Dendritic cell treated with granulocyte-macrophage colony-stimulating factor and Interleukin-4, amounts not matched to agents 40 ng/mL and 50 ng/mL, for 4 days (primary cell): ENCODE data around the gene TMEM100.

ENCODE experiments used
- H3K27ac Mint-ChIP-seq: one replicate; pipeline ENCODE4 v1.8.0; 2022; ENCODE audit warnings: mild to moderate bottlenecking, mixed read lengths
- H3K27me3 Mint-ChIP-seq: one replicate; pipeline ENCODE4 v1.8.0; 2022; ENCODE audit warnings: mild to moderate bottlenecking, mixed read lengths
- H3K36me3 Mint-ChIP-seq: one replicate; pipeline ENCODE4 v1.8.0; 2022; ENCODE audit warnings: low read depth, mixed read lengths
- H3K4me1 Mint-ChIP-seq: one replicate; pipeline ENCODE4 v1.8.0; 2022; ENCODE audit warnings: low read depth, mixed read lengths
- H3K4me3 Mint-ChIP-seq: one replicate; pipeline ENCODE4 v1.8.0; 2022; ENCODE audit warnings: mild to moderate bottlenecking, moderate library complexity, mixed read lengths
- H3K9me3 Mint-ChIP-seq: one replicate; pipeline ENCODE4 v1.8.0; 2022; ENCODE audit warnings: mixed read lengths
- intact Hi-C: fragments of 100-400 bp; cut with micrococcal nuclease; formaldehyde crosslinking; loops from one replicate; pipeline ENCODE4 v1.15.0; 2022

Gene TMEM100

DNA sequence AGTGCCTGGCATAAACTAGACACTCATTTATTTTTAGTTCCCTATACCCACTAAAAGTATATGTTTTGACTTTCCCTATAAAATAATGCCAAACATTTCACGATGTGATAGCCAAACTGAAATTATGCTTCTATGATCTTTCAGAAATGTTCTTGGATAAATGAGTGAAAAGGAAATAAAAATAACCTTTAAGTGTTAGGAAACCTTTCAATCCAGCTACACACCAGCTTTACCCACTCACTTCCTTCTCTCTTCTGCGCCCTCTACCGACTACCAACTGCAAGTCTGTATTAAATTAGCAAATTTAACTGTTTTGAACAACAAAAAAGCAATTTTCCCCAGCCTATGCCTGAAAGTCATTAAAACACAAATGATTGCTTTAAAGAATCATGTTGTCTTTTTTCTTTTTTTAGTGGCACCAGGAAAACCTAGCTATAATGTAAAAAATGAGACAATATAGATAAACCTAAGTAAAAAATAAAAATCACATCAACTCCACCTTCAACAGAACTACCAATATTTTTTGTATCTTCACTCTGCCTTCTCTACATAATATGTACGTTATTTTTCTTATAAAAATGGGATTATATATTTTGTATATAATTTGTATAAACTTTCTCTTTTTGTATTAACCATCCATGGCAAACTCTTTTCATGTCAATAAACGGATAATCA is 13.2 kb upstream of the TMEM100 start:
- Mint-ChIP-seq H3K36me3 (no peaks in the 10 kb centered on the region), H3K27ac (no peak overlapping the region), H3K9me3 (no peaks in the 10 kb centered on the region), H3K4me3 (no peak overlapping the region), H3K27me3 (peaks cover 4% of the 10 kb centered on the region), H3K4me1 (peaks cover 11% of the 10 kb centered on the region)
- intact Hi-C loops: no loop called here

DNA sequence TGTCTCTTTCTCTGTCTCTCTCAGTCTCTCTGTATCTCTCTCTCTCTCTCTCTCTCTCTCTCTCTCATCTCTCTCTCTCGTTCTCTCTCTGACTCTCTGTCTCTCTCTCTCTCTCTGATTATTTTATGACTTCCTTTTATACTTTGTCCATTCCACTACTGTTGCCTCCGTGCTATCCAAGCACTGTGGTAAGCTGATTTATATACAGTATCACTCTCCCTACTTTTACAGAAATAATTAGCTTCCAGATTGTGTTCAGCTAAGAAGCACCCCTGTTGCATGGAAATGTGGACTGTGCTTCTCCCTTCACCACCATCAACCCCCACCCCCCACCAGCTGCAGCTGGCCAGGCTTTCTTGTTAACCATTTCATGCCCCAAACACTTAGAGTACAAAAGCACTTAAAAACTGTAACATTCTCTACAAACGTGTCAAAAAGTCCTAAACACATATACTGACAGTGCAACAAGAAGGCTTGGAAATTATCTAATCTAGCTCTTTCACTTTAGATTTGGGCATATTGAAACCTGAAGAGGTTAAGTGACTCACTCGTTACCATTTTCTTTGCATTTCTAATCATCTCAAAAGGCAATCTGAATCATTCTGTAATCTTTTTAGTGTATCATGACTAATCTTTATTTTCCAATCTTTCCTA is 11.6 kb upstream of the TMEM100 start:
- no peak overlapping the region for H3K4me3 Mint-ChIP-seq
- H3K9me3 Mint-ChIP-seq: no peaks in the 10 kb centered on the region
- H3K27ac Mint-ChIP-seq: no peak overlapping the region
- no peaks in the 10 kb centered on the region for H3K36me3 Mint-ChIP-seq
- peaks cover 3% of the 10 kb centered on the region for H3K27me3 Mint-ChIP-seq
- intact Hi-C loops: no loop called here
- H3K4me1 Mint-ChIP-seq: peaks cover 11% of the 10 kb centered on the region

DNA sequence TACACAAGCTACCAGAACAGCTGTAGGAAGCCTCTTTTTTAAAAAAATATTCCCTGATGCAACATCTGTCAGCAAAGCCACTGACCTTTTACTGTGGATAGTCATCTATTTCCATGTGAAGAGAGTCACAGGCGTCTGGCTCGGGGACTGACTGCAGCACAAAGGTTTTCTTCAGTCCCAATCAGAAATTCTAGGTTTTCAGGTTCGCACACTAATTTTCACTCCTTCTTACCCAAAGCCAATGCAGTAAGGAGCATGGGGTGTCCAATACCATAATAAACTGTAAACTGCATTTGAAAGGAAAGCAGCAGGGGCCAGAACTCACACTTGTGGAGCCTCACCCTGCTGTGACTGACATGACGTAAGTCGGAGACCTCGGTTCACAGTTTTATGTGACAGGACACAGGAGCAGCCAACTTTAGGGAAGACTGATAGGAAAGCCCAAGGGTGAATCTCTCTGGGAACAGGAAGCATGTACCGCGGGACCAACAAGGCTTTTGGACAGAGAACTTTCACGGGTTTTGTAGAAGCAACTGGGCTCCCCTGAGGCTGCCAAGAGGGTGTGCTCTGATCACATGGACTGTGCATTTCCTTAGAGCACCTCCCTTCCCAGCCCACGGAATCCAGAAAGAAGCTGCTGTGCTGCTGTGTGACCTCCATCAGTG is 9.1 kb upstream of the TMEM100 start:
- H3K4me1 Mint-ChIP-seq: peaks cover 5% of the 10 kb centered on the region
- intact Hi-C loops: no loop called here
- no peaks in the 10 kb centered on the region for H3K9me3 Mint-ChIP-seq
- no peak overlapping the region for H3K27ac Mint-ChIP-seq
- peaks cover 3% of the 10 kb centered on the region for H3K27me3 Mint-ChIP-seq
- no peak overlapping the region for H3K4me3 Mint-ChIP-seq
- no peaks in the 10 kb centered on the region for H3K36me3 Mint-ChIP-seq

DNA sequence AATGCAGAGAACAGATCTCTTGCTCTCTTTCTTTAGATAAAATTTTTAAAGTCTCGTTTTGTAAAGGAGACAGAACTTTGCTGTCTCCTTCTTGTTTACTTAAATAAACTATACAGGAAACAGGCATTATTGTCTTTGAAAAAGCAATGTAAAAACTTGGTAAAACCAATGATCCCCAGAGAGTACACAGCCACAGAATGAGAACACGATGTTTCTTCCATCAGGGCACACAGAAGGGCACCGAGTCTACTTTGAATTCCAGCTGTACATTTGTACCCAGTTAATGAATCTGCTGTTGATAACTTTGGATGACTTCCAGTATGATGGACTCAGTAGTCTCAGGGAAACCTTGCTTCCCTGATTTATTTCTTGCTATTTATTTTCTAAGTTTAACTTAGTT is 8.1 kb upstream of the TMEM100 start:
- H3K4me1 Mint-ChIP-seq: peaks cover 5% of the 10 kb centered on the region
- H3K9me3 Mint-ChIP-seq: no peaks in the 10 kb centered on the region
- H3K36me3 Mint-ChIP-seq: no peaks in the 10 kb centered on the region
- H3K4me3 Mint-ChIP-seq: no peak overlapping the region
- intact Hi-C loops: no loop called here
- H3K27ac Mint-ChIP-seq: no peak overlapping the region
- H3K27me3 Mint-ChIP-seq: peaks cover 3% of the 10 kb centered on the region

DNA sequence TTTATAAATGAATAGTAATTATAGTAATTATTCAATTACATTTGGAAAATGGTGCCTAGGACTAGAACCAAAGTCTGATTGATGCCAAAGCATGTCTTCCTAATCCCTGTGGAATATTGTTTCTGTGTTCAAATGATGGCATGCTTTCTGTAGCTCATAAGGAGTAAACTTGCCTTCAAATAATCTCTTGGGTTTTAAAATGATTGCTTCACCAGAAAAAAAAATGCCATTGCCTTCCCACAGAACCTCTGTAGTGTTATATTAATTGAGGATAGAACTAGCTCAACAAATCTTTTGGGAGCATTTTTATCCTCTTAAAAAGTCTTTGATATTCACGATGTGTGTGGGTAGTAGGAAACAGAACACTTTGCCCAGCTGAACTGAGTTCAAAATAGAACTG is 7.7 kb upstream of the TMEM100 start:
- Mint-ChIP-seq H3K9me3 (no peaks in the 10 kb centered on the region), H3K4me3 (no peak overlapping the region), H3K27me3 (peaks cover 4% of the 10 kb centered on the region), H3K27ac (no peak overlapping the region), H3K36me3 (no peaks in the 10 kb centered on the region), H3K4me1 (peaks cover 5% of the 10 kb centered on the region)
- intact Hi-C loops: no loop called here

DNA sequence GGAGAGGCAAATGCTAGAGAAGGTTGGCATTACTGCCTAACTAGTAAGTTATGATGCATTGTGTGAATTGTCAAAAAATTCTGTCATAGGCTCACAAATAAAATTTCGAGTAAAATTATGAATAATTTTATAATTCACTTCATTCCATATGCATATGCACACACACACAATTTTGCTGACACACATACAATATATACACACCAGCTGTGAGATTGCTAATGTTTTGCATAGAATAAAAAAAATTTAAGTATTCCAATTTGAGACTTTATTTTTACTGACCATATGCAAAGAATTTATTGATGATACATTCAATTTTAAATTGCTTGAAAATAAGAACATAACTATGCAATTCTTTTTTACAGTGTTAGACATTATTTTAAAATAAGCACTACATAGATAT is 6.8 kb upstream of the TMEM100 start:
- no peaks in the 10 kb centered on the region for H3K9me3 Mint-ChIP-seq
- no peak overlapping the region for H3K27ac Mint-ChIP-seq
- H3K4me1 Mint-ChIP-seq: peaks cover 5% of the 10 kb centered on the region
- no peaks in the 10 kb centered on the region for H3K36me3 Mint-ChIP-seq
- no peak overlapping the region for H3K4me3 Mint-ChIP-seq
- peaks cover 9% of the 10 kb centered on the region for H3K27me3 Mint-ChIP-seq
- intact Hi-C loops: no loop called here

DNA sequence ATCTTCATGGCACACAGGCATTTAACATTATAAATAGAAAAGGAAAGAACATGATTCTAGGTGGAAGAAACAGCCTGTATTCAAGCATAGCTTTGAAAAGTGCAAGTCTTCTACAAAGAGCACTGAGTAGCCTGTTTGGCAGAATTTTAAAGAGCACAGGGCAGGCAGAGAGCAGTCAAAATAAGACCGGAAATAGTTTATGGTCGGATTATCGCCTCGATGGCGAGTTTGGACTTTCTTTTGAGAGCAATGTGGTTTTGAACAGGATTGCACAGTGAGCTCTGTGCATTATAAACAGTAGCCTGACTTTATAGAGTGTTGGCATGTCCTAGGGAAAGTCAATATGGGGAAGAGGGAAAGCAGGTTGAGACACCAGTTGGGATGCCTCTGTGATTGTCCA is 6.2 kb upstream of the TMEM100 start:
- Mint-ChIP-seq H3K4me3 (no peak overlapping the region), H3K27ac (no peak overlapping the region), H3K4me1 (peaks cover 5% of the 10 kb centered on the region), H3K9me3 (no peaks in the 10 kb centered on the region), H3K27me3 (peaks cover 14% of the 10 kb centered on the region), H3K36me3 (no peaks in the 10 kb centered on the region)
- intact Hi-C loops: no loop called here

DNA sequence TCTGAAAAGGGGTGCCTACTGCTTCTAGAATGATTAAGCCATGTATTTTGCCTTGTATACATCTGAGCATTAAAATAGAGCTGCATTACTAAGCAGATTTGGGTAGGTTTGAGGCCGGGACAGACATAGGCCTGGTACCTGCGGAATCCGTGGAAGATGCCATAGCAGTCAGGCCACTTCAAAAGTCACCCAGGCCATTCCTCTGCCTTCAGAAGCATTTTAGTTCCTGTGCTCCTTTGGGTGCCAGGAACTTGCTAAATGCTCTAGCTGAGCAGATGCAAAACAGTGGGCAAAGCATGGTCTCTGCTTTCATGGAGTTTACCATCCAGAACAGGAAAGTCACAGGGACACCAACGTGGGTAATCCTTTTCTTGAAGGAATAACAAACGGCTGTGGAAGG is 5.7 kb upstream of the TMEM100 start:
- Mint-ChIP-seq H3K4me3 (no peak overlapping the region), H3K36me3 (no peaks in the 10 kb centered on the region), H3K9me3 (no peaks in the 10 kb centered on the region), H3K27ac (no peak overlapping the region), H3K27me3 (peaks cover 14% of the 10 kb centered on the region), H3K4me1 (peaks cover 5% of the 10 kb centered on the region)
- intact Hi-C loops: no loop called here

DNA sequence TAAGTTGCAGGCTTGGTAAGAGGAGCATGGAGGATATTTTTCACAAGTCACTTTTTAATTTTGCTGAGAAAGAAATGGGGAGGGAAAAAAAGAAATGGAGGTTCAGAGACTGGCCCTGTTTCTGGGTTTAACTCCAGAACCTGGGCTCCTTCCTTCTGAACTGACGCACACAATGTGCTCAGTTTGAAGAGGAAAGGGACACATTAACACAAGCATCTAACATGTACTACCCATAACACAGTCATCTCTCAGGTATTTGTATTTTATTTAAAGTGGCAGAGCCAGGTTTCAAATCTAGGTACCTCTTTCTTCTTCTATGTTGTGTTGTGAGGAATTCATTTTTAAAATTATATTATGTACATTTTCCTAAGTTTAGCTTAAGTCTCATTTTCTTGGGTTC is 5.3 kb upstream of the TMEM100 start:
- Mint-ChIP-seq H3K36me3 (no peaks in the 10 kb centered on the region), H3K9me3 (no peaks in the 10 kb centered on the region), H3K4me3 (no peak overlapping the region), H3K27me3 (peaks cover 19% of the 10 kb centered on the region), H3K4me1 (peaks cover 7% of the 10 kb centered on the region), H3K27ac (no peak overlapping the region)
- intact Hi-C loops: no loop called here

DNA sequence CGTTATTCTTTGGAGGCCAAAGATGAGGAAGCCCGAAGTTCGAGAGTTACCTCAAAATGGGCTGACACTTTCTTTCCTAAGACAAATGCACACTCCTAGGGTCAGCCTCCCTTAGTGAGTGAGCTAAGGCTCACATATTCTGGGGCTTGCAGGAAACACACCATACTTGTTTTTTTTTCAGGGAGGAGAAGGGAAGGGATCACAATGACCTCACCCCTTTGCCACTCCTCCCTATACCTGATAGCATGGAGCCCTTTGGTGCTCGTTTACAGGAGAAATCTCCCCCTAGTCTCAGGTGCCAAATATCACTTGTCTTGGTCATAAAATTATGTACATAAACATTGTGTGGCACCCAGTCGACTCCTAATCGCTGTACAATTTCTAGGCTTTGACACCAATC is 4.6 kb upstream of the TMEM100 start:
- Mint-ChIP-seq H3K4me3 (no peak overlapping the region), H3K9me3 (no peaks in the 10 kb centered on the region), H3K36me3 (no peaks in the 10 kb centered on the region), H3K27ac (no peak overlapping the region), H3K4me1 (peaks cover 11% of the 10 kb centered on the region), H3K27me3 (peaks cover 24% of the 10 kb centered on the region)
- intact Hi-C loops: no loop called here

DNA sequence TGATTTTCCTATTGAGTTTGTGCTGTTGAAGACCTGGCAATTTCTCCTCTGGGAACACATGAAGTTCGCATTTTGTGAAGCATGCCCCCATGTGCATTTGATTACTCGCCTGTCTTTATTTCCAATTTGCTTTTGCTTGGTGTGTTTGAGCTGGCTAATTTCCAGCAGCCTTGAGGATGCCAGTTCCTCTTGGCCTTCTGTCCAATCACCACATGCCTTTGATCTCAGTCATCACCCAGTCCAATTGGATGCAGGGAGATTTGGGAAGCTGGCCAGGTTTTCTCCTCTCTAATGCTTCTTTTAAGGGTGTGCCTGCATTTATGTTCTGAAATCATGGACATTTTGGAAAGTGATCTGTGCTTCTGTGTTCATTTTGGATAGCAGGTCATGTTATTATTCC is 3.8 kb upstream of the TMEM100 start:
- no peak overlapping the region for H3K4me3 Mint-ChIP-seq
- no peak overlapping the region for H3K27ac Mint-ChIP-seq
- peaks cover 27% of the 10 kb centered on the region for H3K27me3 Mint-ChIP-seq
- intact Hi-C loops: no loop called here
- H3K4me1 Mint-ChIP-seq: peaks cover 6% of the 10 kb centered on the region
- no peaks in the 10 kb centered on the region for H3K9me3 Mint-ChIP-seq
- H3K36me3 Mint-ChIP-seq: no peaks in the 10 kb centered on the region

DNA sequence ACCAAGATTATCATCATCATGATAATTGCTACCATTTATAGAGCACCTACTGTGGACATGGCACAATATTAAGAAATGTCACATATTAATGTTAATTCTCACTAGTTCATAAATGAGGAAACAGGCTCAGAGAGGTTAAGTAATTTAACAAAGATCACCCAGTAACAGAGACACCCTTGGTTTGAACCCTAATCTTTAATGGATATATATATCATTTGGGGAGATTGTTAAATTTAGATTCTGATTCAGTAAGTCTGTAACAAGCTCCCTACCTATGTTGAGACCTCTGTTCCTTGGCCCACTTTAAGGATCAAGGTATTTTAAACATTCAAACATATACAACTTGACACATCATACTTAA is 804 bp upstream of the TMEM100 start:
- intact Hi-C loops: no loop called here
- Mint-ChIP-seq H3K4me1 (peaks cover 6% of the 10 kb centered on the region), H3K27ac (no peak overlapping the region), H3K27me3 (peaks cover 32% of the 10 kb centered on the region), H3K36me3 (no peaks in the 10 kb centered on the region), H3K4me3 (no peak overlapping the region), H3K9me3 (no peaks in the 10 kb centered on the region)

DNA sequence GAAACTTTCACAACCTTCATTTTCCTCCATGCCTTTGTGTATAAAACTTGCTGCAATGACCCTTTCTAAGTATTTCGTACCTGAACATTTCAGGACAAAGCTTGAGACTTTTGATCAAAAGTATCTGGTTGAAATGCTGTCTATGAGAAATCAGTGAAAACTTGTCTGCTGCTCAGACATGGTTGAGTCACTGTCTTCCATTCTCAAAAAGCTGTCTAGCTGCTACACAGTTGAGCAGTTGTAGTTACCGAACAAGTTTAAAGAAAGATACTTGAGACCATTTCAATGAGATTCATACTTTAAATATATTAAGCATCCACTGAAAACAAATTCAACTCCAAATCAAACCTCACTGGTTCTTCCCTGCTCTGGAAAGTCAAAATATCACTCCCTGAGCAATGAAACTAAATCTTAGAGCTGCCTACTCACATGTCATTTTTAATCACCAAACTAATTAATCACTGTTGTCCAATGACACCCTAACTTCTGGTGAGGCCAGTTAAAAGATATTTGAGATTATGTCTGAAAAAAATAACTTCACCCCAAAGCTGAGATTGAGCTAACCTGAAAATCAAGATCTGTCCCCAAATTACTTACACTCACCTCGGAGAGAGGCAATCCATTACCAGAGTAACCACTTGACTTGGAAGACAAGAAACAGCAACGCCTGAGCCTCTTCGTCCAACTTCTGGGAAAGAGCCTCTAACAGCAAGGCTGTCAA is 488 bp downstream of the TMEM100 start:
- Mint-ChIP-seq H3K27ac (no peak overlapping the region), H3K27me3 (peaks cover 32% of the 10 kb centered on the region)

More for the DNA sequence above, 488 bp downstream of the TMEM100 start:
- intact Hi-C loops: no loop called here
- Mint-ChIP-seq H3K36me3 (no peaks in the 10 kb centered on the region), H3K9me3 (no peaks in the 10 kb centered on the region), H3K4me3 (no peak overlapping the region), H3K4me1 (peaks cover 6% of the 10 kb centered on the region)
